ENCODE data around the gene LMO7. TPM values are rescaled to one million over a fixed set of nuclear protein-coding genes. Genes with fewer than 3 reads are reported as not detected.
"Not testable (repeated sequence)": the region's sequence is repeated elsewhere in the genome, so short reads cannot be mapped to it uniquely, and the experiment has no call there.

Gene LMO7
- total RNA-seq, 1 experiment from 2014 or later = 9.3 TPM

DNA sequence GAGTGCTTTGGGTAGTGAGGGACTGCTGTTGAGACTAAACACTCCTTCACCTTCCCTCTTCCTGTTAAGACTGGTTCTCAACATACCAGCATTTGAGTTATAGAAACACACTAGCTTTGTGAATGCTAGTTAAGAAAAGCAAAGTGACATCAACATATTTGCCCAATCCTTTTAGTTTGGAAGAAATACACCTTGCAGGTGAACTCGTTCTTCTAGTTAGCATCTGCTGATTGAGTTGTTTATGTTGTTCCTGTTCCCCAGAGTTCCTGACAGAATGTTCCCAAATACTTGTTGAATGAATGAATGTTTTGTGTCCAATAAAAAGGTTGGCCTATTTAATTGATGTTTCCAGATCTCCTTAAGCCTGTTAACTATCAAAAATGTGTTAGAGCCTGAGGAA is 7.1 kb downstream of the LMO7 start:
- no peak for DNase-seq (ENCODE audit: low read depth)
- in situ Hi-C loops (cut with HindIII; ENCODE audit: low pct_unique_long_range_greater_than_20kb, low sequenced_read_pairs) = no loop called here

DNA sequence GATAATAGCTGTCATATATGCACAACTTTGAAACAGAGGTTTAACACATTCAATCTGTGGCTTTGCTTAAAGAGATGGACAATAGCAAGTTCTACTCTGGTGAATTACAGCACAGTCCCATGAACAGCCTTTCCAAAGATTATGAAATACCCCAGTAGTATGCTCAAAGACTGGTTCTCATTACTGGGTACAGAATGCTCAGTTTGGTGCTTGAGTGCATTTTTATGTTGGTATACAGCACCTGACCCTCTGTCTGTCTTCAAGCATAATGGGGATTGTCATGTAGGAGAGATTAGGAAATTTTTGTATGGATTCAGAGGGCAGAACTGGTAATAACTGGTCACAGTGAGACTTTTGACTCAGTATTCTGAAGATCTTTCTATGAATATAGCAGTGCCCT is 7.6 kb downstream of the LMO7 start:
- in situ Hi-C loops (cut with HindIII; ENCODE audit: low pct_unique_long_range_greater_than_20kb, low sequenced_read_pairs) = no loop called here
- DNase-seq (ENCODE audit: low read depth) = no peak

DNA sequence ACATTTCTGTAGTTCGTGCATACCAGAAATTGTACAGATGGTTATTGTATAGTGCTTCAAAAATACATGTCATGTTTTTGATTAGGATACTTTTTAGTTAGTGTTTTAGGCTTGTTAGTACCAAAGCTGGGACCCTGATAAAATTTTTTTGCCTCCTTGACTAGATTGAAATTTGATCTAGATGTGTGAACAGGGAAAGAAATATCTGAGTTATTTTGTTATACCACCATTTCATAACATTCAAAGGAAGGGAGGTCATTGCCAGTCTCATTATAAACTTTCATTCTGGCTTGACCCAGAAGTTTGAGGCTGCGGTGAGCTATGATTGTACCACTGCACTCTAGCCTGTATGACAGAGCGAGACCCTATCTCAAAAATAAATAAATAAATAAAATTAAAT is 9.0 kb downstream of the LMO7 start:
- in situ Hi-C loops (cut with HindIII; ENCODE audit: low pct_unique_long_range_greater_than_20kb, low sequenced_read_pairs) = no loop called here
- DNase-seq (ENCODE audit: low read depth) = no peak

- DNase-seq (ENCODE audit: low read depth) = no peak
- in situ Hi-C loops (cut with HindIII; ENCODE audit: low pct_unique_long_range_greater_than_20kb, low sequenced_read_pairs) = no loop called here
Observed at GRCh38 chr13:75647126-75647784, 11.1 kb downstream of the LMO7 start.

GRCh38 chr13:75648446-75648845 is 12.3 kb downstream of the LMO7 start:
- in situ Hi-C loops (cut with HindIII; ENCODE audit: low pct_unique_long_range_greater_than_20kb, low sequenced_read_pairs) = no loop called here
- DNase-seq (ENCODE audit: low read depth) = no peak

GRCh38 chr13:75651013-75651412 is 14.9 kb downstream of the LMO7 start:
- in situ Hi-C loops (cut with HindIII; ENCODE audit: low pct_unique_long_range_greater_than_20kb, low sequenced_read_pairs) = no loop called here
- no peak for DNase-seq (ENCODE audit: low read depth)

DNA sequence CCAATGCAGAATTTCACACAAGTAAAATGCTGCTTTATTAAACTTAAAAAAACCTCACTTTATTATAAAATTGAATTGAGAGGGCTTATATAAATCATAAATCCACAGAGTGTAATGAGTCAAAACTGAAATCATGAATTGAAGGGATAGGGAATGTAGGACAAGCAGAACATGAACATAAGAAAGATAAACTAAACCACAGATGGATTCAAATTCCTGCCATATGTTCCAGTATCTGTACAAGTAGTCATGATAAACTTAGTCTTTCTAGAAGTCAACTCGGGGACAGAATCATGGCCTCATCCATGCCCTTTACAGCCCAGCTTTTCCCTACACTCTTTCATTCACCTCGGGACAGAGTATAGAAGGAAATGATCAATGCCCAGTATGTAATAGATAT is 16.6 kb downstream of the LMO7 start:
- no peak for DNase-seq (ENCODE audit: low read depth)
- in situ Hi-C loops (cut with HindIII; ENCODE audit: low pct_unique_long_range_greater_than_20kb, low sequenced_read_pairs) = no loop called here

GRCh38 chr13:75656425-75656989 is 20.4 kb downstream of the LMO7 start:
- DNase-seq (ENCODE audit: low read depth) = no peak
- in situ Hi-C loops (cut with HindIII; ENCODE audit: low pct_unique_long_range_greater_than_20kb, low sequenced_read_pairs) = no loop called here

GRCh38 chr13:75657111-75657510 is 21.0 kb downstream of the LMO7 start:
- in situ Hi-C loops (cut with HindIII; ENCODE audit: low pct_unique_long_range_greater_than_20kb, low sequenced_read_pairs) = no loop called here
- DNase-seq (ENCODE audit: low read depth) = no peak

GRCh38 chr13:75660694-75661093 is 24.6 kb downstream of the LMO7 start:
- in situ Hi-C loops (cut with HindIII; ENCODE audit: low pct_unique_long_range_greater_than_20kb, low sequenced_read_pairs) = no loop called here

GRCh38 chr13:75661443-75661842 is 25.3 kb downstream of the LMO7 start:
- in situ Hi-C loops (cut with HindIII; ENCODE audit: low pct_unique_long_range_greater_than_20kb, low sequenced_read_pairs) = no loop called here
- no peak for DNase-seq (ENCODE audit: low read depth)

More at GRCh38 chr13:75660694-75661093, 24.6 kb downstream of the LMO7 start:
- DNase-seq (ENCODE audit: low read depth) = no peak

DNA sequence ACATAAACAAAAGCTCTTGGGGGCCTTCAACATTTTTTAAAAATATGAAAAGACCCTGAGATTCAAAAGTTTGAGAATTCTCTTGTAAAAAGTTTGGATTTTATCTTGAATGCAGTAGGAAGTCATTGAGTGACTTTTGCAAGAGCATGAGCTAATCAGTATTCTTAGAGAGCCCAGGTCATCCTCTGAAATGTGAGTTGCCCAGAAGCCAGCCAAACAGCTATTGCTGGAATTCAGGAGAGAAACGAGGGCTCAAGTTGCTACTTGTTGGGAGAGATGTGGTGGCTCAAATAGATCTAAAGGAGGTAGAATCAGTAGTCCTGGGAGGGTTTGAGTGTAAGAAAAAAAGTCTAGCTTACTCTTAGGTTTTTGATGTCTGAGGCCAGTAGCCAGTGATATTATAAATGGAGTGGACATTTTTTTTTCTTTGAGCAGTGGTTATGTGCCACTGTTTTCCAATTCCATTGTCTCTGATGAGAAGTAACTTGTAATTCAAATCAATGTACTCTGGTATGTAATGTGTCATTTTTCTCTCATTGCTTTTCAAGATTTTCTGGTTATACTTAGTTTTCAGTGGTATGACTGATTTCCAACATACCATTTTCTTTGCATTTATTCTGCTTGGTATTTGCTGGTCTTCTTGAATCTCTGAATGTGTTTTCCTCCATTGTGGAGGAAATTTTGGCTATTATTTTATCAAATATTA is 30.7 kb downstream of the LMO7 start:
- no peak for DNase-seq (ENCODE audit: low read depth)
- in situ Hi-C loops (cut with HindIII; ENCODE audit: low pct_unique_long_range_greater_than_20kb, low sequenced_read_pairs) = no loop called here

DNA sequence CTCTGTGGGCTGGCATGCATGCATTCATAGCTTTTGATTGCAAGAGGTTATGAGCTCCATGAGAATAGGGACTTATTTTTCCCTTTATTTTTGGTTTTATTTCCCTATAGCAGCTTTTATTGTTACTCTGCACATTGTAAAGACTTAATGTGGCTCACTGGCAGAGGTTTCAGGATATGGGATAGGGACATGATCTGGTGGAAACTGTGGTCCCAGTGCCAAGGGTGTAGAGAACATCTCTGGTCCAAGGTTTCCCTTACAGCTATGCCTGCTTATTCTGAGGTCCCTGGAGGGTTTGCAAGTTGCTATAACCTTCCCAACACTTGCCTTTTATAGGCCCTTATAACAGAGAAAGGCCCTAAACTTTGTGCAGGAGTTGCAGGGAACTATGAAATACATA is 33.6 kb downstream of the LMO7 start:
- in situ Hi-C loops (cut with HindIII; ENCODE audit: low pct_unique_long_range_greater_than_20kb, low sequenced_read_pairs) = no loop called here
- DNase-seq (ENCODE audit: low read depth) = no peak

DNA sequence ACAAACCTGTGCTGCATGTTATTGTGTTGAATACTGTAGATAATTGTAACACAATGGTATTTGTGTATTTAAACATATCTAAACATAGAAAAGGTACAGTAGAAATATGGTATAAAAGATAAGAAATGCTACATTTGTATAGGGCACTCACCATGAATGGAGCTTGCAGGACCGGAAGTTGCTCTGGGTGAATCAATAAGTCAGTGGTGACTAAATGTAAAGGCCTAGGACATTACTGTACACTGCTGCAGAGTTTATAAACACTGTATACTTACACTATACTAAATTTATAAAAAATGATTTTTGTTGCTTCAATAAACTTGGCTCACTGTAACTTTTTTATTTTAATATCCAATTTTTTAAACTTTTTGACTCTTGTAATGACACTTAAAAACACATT is 34.4 kb downstream of the LMO7 start:
- in situ Hi-C loops (cut with HindIII; ENCODE audit: low pct_unique_long_range_greater_than_20kb, low sequenced_read_pairs) = no loop called here
- DNase-seq (ENCODE audit: low read depth) = no peak

DNA sequence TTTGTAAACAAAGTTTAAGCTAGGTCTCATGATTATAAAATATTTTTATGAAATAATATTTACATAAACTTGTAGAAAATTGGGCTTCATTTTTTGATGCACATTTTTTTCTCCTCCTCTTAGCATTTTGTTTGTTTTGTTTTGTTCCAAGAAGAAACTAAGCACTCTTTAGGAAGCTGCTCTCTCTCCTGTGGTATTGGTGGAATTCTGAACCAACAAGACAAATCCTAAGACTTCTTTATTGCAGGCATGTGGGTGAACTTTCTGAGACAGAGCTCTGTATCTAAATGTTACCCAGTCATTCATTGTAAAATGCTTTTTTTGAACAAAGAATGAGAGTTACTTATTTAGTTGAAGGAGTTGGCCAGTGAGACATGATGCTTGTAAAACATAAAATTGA is 39.3 kb downstream of the LMO7 start:
- in situ Hi-C loops (cut with HindIII; ENCODE audit: low pct_unique_long_range_greater_than_20kb, low sequenced_read_pairs) = no loop called here
- DNase-seq (ENCODE audit: low read depth) = no peak

- in situ Hi-C loops (cut with HindIII; ENCODE audit: low pct_unique_long_range_greater_than_20kb, low sequenced_read_pairs) = no loop called here
Observed at GRCh38 chr13:75679459-75679858, 43.3 kb downstream of the LMO7 start.

GRCh38 chr13:75680251-75680650 is 44.1 kb downstream of the LMO7 start:
- DNase-seq (ENCODE audit: low read depth); in situ Hi-C loops (cut with HindIII; ENCODE audit: low pct_unique_long_range_greater_than_20kb, low sequenced_read_pairs): not testable (repeated sequence)

More at GRCh38 chr13:75679459-75679858, 43.3 kb downstream of the LMO7 start:
- no peak for DNase-seq (ENCODE audit: low read depth)

GRCh38 chr13:75682326-75682725 is 46.2 kb downstream of the LMO7 start:
- in situ Hi-C loops (cut with HindIII; ENCODE audit: low pct_unique_long_range_greater_than_20kb, low sequenced_read_pairs) = no loop called here
- DNase-seq (ENCODE audit: low read depth) = no peak

DNA sequence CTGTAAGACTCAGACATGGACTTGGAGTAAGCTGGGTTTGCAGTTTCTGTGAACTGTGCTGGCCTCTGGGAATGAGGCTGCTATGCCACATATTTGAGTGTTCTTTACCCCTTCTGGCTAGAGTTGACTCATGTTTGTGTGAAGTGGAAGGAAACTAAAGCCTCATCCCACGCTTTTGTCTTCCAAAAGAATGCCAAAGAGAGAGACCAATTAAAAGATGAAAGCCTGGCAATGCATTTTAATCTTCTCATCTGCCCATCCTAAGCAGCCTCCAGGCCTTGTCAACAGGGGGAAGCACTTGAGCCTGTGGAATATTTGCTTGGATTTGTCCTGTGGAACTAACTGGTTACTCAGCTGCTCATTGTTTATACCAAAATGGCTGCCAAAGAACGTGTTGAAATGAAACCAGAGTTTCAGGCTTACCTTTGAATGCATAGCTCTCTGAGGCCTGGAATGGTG is 49.1 kb downstream of the LMO7 start:
- in situ Hi-C loops (cut with HindIII; ENCODE audit: low pct_unique_long_range_greater_than_20kb, low sequenced_read_pairs) = no loop called here
- no peak for DNase-seq (ENCODE audit: low read depth)
